Measurements from ENCODE around the gene FAM107B.
"Not testable (repeated sequence)": the region's sequence is repeated elsewhere in the genome, so short reads cannot be mapped to it uniquely, and the experiment has no call there.

FAM107B gene

GRCh38 chr10:14639637-14640036, 135.1 kb downstream of the FAM107B start:
- TF ChIP-seq, protein P1, sequence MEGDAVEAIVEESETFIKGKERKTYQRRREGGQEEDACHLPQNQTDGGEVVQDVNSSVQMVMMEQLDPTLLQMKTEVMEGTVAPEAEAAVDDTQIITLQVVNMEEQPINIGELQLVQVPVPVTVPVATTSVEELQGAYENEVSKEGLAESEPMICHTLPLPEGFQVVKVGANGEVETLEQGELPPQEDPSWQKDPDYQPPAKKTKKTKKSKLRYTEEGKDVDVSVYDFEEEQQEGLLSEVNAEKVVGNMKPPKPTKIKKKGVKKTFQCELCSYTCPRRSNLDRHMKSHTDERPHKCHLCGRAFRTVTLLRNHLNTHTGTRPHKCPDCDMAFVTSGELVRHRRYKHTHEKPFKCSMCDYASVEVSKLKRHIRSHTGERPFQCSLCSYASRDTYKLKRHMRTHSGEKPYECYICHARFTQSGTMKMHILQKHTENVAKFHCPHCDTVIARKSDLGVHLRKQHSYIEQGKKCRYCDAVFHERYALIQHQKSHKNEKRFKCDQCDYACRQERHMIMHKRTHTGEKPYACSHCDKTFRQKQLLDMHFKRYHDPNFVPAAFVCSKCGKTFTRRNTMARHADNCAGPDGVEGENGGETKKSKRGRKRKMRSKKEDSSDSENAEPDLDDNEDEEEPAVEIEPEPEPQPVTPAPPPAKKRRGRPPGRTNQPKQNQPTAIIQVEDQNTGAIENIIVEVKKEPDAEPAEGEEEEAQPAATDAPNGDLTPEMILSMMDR (IDR thresholded peaks at IDR 0.05; ENCODE audit: low read depth, low read length), result no peak
- Histone ChIP-seq H3K36me3 (no peaks in the 10 kb centered on the region), H3K4me3 (ENCODE audit: low read depth, low read length) (no peak overlapping the region), H3K9me3 (ENCODE audit: severe bottlenecking) (no peaks in the 10 kb centered on the region), H3K27ac (no peak overlapping the region), H3K27me3 (ENCODE audit: insufficient read depth, low read depth, severe bottlenecking) (no peaks in the 10 kb centered on the region)
- DNase-seq, result no peak

DNA sequence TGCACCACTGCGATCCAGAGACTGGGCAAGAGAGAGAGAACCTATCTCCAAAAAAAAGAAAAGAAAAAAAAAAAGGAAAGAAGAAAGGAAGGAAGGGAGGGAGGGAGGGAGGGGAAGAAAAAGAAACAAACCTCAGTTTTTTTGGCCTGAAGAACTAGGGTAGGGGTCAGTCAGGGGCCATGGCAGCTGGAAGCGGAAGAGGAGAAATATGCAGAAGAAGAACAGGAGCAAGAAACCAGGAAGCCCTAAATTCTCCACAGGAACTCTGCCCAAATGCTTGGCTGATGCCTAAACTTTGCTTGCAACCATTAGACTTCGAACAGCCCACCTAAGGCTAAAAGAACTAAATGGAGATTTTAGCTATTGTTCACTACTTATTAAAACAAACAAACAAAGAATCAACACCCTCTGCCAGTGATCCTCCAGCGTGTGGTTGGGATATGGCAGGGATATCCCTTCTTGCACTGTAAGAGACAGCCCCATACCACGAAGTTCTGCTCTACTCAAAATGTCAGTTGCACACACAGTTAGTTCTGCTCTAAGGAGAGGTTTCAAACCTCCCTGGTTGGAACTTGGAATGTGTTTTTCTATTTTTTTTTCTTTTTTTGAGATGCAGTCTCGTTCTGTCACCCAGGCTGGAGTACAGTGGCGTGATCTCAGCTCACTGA, 139.5 kb downstream of the FAM107B start:
- Histone ChIP-seq H3K4me3 (ENCODE audit: low read depth, low read length) (no peak overlapping the region), H3K36me3 (no peaks in the 10 kb centered on the region), H3K27ac (no peak overlapping the region), H3K27me3 (ENCODE audit: insufficient read depth, low read depth, severe bottlenecking) (no peaks in the 10 kb centered on the region), H3K9me3 (ENCODE audit: severe bottlenecking) (no peaks in the 10 kb centered on the region)
- TF ChIP-seq, protein P1 (IDR thresholded peaks at IDR 0.05; ENCODE audit: low read depth, low read length), result no peak
- DNase-seq, result no peak

DNA sequence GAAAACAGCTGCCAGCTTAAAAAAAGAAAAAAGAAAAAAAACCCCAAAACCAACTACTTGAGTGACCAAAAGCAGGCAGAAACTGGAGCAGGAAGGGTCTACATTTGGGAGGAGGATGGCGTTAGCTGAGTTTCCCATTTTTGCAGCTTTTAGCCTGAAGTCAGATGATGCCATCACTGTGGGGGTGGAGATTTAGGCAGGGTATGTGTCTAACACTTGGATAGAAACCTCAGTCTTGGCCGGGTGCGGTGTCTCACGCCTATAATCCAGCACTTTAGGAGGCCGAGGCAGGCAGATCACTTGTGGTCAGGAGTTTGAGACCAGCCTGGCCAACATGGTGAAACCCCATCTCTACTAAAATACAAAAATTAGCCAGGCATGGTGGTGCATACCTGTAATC, 140.1 kb downstream of the FAM107B start:
- H3K27me3 ChIP-seq (ENCODE audit: insufficient read depth, low read depth, severe bottlenecking); H3K9me3 ChIP-seq (ENCODE audit: severe bottlenecking); H3K4me3 ChIP-seq (ENCODE audit: low read depth, low read length); H3K27ac ChIP-seq; DNase-seq; H3K36me3 ChIP-seq: not testable (repeated sequence)

- DNase-seq, result no peak
- H3K27ac ChIP-seq, result no peak overlapping the region
- no peak overlapping the region for H3K4me3 ChIP-seq (ENCODE audit: low read depth, low read length)
- no peaks in the 10 kb centered on the region for H3K36me3 ChIP-seq
- TF ChIP-seq, protein P1 (IDR thresholded peaks at IDR 0.05; ENCODE audit: low read depth, low read length), result no peak
- no peaks in the 10 kb centered on the region for H3K27me3 ChIP-seq (ENCODE audit: insufficient read depth, low read depth, severe bottlenecking)
- H3K9me3 ChIP-seq (ENCODE audit: severe bottlenecking), result no peaks in the 10 kb centered on the region
These were observed 148.8 kb downstream of the FAM107B start for GRCh38 chr10:14625765-14626525.

GRCh38 chr10:14625192-14625631, 149.5 kb downstream of the FAM107B start:
- Histone ChIP-seq H3K9me3 (ENCODE audit: severe bottlenecking) (no peaks in the 10 kb centered on the region), H3K36me3 (no peaks in the 10 kb centered on the region), H3K4me3 (ENCODE audit: low read depth, low read length) (no peak overlapping the region), H3K27me3 (ENCODE audit: insufficient read depth, low read depth, severe bottlenecking) (no peaks in the 10 kb centered on the region), H3K27ac (no peak overlapping the region)
- DNase-seq, result no peak
- TF ChIP-seq, protein P1 (IDR thresholded peaks at IDR 0.05; ENCODE audit: low read depth, low read length), result no peak

DNA sequence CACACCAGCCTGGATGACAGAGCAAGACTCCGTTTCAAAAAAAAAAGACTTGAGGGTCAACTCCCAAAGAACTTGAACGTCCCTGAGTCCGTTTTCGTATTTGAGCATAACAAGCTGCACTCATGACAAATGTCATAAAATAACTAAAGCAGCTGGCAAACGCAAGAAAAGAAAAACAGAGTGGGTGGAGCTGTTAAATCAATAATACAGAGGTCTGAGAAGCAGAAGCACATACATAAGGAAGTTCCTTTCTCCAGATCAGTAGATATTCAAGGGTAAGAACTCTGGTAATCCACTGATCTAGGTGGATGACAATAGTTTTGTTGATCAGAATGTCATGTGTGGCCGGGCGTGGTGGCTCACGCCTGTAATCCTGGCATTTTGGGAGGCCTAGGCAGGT, 150.1 kb downstream of the FAM107B start:
- Histone ChIP-seq H3K36me3 (no peaks in the 10 kb centered on the region), H3K4me3 (ENCODE audit: low read depth, low read length) (no peak overlapping the region), H3K9me3 (ENCODE audit: severe bottlenecking) (no peaks in the 10 kb centered on the region), H3K27me3 (ENCODE audit: insufficient read depth, low read depth, severe bottlenecking) (no peaks in the 10 kb centered on the region), H3K27ac (no peak overlapping the region)
- TF ChIP-seq, protein P1 (IDR thresholded peaks at IDR 0.05; ENCODE audit: low read depth, low read length), result no peak
- DNase-seq, result no peak
